Measurements from ENCODE around the gene ZDHHC18. TPM values are rescaled to one million over a fixed set of nuclear protein-coding genes. Genes with fewer than 3 reads are reported as not detected.

Gene ZDHHC18
- total RNA-seq, 6 donors from 2014 or later = 18.9 to 35.9 (median 24.9) TPM

DNA sequence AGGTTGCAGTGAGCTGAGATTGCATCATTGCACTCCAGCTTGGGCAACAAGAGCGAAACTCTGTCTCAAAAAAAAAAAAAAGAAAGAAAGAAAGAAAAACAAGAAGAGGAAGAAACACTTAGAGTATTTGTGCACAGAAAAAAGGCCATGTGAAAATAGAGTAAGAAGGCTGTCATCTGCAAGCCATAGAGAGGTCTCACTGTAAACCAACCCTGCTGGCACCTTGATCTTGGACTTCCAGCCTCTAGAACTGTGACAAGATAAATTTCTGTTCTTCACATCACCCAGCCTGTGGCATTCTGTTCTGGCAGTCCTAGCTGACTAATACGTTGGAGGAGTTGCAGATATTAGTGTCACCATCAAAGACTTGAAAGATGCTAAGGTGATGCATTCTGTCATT lies 12.1 kb upstream of the ZDHHC18 start:
- Histone ChIP-seq H3K4me1 (peaks cover 3 to 5% (median 3%) of the 10 kb centered on the region in 4 donors), H3K27ac (no peak overlapping the region), H3K36me3 (no peaks in the 10 kb centered on the region), H3K4me3 (no peak overlapping the region), H3K9me3 (no peaks in the 10 kb centered on the region), H3K27me3 (no peaks in the 10 kb centered on the region)
- ATAC-seq (ENCODE audit: low FRiP score in 2 of 2) (no peak), DNase-seq (no peak)
- 75% methylated on average over 2 of the region's 2 CpGs for WGBS, 2 donors
- no peak for TF ChIP-seq POLR2AphosphoS5 (IDR thresholded peaks at IDR 0.05)
- no peak for TF ChIP-seq POLR2A (IDR thresholded peaks at IDR 0.05)
- TF ChIP-seq, protein P1, sequence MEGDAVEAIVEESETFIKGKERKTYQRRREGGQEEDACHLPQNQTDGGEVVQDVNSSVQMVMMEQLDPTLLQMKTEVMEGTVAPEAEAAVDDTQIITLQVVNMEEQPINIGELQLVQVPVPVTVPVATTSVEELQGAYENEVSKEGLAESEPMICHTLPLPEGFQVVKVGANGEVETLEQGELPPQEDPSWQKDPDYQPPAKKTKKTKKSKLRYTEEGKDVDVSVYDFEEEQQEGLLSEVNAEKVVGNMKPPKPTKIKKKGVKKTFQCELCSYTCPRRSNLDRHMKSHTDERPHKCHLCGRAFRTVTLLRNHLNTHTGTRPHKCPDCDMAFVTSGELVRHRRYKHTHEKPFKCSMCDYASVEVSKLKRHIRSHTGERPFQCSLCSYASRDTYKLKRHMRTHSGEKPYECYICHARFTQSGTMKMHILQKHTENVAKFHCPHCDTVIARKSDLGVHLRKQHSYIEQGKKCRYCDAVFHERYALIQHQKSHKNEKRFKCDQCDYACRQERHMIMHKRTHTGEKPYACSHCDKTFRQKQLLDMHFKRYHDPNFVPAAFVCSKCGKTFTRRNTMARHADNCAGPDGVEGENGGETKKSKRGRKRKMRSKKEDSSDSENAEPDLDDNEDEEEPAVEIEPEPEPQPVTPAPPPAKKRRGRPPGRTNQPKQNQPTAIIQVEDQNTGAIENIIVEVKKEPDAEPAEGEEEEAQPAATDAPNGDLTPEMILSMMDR (IDR thresholded peaks at IDR 0.05) = no peak
- no peak for TF ChIP-seq EP300 (IDR thresholded peaks at IDR 0.05)

- DNase-seq (no peak), ATAC-seq (ENCODE audit: low FRiP score in 2 of 2) (no peak)
- Histone ChIP-seq H3K36me3 (no peaks in the 10 kb centered on the region), H3K4me1 (peaks cover 3 to 5% (median 3%) of the 10 kb centered on the region in 4 donors), H3K27me3 (no peaks in the 10 kb centered on the region), H3K9me3 (no peaks in the 10 kb centered on the region), H3K27ac (no peak overlapping the region), H3K4me3 (no peak overlapping the region)
- 89 to 94% methylated on average over 3 of the region's 3 CpGs for WGBS, 2 donors
- TF ChIP-seq POLR2AphosphoS5 (IDR thresholded peaks at IDR 0.05) = no peak
- TF ChIP-seq EP300 (IDR thresholded peaks at IDR 0.05) = no peak
- TF ChIP-seq, protein P1 (IDR thresholded peaks at IDR 0.05) = no peak
- no peak for TF ChIP-seq POLR2A (IDR thresholded peaks at IDR 0.05)
Measured at GRCh38 chr1:26814893-26815292, 11.6 kb upstream of the ZDHHC18 start.

DNA sequence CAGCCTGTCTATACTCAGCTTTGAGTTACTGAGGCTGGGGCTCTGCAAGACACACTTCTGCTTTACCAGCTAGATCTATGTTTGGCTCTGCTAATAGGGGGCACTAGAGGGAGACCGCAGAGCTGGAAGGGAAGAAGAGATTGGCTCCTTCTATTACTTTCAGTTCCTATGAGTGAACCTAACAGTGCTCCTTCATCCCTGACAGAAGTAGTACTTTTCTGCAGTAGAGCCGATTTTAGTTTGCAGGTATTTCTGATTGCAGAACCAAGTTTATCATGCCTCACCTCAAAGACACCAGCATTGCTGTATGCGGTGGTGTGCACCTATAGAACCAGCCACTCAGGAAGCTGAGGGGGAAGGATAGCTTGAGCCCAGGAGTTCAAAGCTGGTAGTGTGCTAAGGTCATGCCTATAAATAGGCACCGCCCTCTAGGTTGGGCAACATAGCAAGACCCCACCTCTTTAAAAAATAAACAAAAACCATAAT lies 5.7 kb upstream of the ZDHHC18 start:
- Histone ChIP-seq H3K36me3 (no peaks in the 10 kb centered on the region), H3K9me3 (no peaks in the 10 kb centered on the region), H3K27me3 (no peaks in the 10 kb centered on the region), H3K4me3 (peak overlapping the region in 1 of 4 donors; percentile 2), H3K27ac (peak overlapping the region in 1 of 4 donors; percentile 24), H3K4me1 (peaks cover 7 to 13% (median 9%) of the 10 kb centered on the region in 4 donors)
- ATAC-seq (ENCODE audit: low FRiP score in 2 of 2) = peak; percentile 72 to 81
- DNase-seq = no peak
- WGBS, 2 donors = 49 to 53% methylated on average over 4 of the region's 4 CpGs
- TF ChIP-seq, protein P1 (IDR thresholded peaks at IDR 0.05) = peak in 2 of 6 experiments; percentile 6 to 15
- TF ChIP-seq EP300 (IDR thresholded peaks at IDR 0.05) (no peak), POLR2AphosphoS5 (IDR thresholded peaks at IDR 0.05) (no peak), POLR2A (IDR thresholded peaks at IDR 0.05) (no peak)

DNA sequence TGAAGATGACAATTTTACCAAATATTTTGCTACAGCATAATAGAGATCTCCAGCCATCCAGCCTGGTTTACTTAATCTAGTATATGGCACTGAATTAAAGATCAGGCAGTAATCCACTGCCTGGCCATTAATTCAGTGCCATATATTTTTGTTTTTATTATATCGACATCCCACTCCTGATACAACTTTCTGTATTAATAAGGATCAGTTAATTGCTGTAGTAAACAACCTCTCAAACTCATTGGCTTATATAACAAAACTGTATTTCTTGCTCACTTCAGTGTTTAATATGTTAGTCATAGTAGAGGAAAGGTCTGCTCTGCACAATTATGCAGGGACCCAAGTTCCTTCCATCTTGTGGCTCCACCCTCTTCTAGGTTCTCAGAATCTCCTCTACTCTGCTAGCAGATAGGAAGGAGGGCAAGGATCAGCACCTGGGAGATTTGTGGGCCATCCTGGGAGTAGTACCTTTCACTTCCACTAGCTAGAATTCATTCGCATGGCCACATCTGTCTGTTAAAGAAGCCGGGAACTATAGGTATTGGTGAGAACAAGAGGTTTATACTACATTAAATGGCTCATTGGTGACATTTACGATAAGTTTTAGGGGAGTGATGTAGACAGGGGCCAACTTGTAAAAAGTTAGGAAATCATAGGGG lies 3.6 kb upstream of the ZDHHC18 start:
- Histone ChIP-seq H3K27me3 (no peaks in the 10 kb centered on the region), H3K27ac (no peak overlapping the region), H3K4me1 (peaks cover 20 to 28% (median 20%) of the 10 kb centered on the region in 4 donors), H3K36me3 (no peaks in the 10 kb centered on the region), H3K4me3 (no peak overlapping the region), H3K9me3 (no peaks in the 10 kb centered on the region)
- ATAC-seq (ENCODE audit: low FRiP score in 2 of 2) = no peak
- WGBS, 2 donors = 94 to 99% methylated on average over 4 of the region's 4 CpGs
- no peak for DNase-seq
- TF ChIP-seq POLR2A (IDR thresholded peaks at IDR 0.05) (no peak), POLR2AphosphoS5 (IDR thresholded peaks at IDR 0.05) (no peak), EP300 (IDR thresholded peaks at IDR 0.05) (no peak)
- TF ChIP-seq, protein P1 (IDR thresholded peaks at IDR 0.05) = no peak

- peaks cover 0 to 5% (median 0%) of the 10 kb centered on the region in 4 donors for H3K36me3 ChIP-seq
- ATAC-seq (ENCODE audit: low FRiP score in 2 of 2) (no peak), DNase-seq (no peak)
- H3K4me3 ChIP-seq = no peak overlapping the region
- H3K9me3 ChIP-seq = no peaks in the 10 kb centered on the region
- 84 to 88% methylated on average over 3 of the region's 3 CpGs for WGBS, 2 donors
- no peaks in the 10 kb centered on the region for H3K27me3 ChIP-seq
- TF ChIP-seq EP300 (IDR thresholded peaks at IDR 0.05) (no peak), POLR2AphosphoS5 (IDR thresholded peaks at IDR 0.05) (no peak), POLR2A (IDR thresholded peaks at IDR 0.05) (no peak)
- TF ChIP-seq, protein P1 (IDR thresholded peaks at IDR 0.05) = no peak
- H3K27ac ChIP-seq = no peak overlapping the region
- H3K4me1 ChIP-seq = peaks cover 37 to 46% (median 38%) of the 10 kb centered on the region in 4 donors
Measured at GRCh38 chr1:26824731-26825130, 1.8 kb upstream of the ZDHHC18 start.
